ENCODE measurements around the gene PLIN1. TPM values are rescaled to one million over a fixed set of nuclear protein-coding genes. Genes with fewer than 3 reads are reported as not detected.

PLIN1 gene
- total and polyA plus RNA-seq, 2 of the 4 experiments (the other 2 are of a cell fraction), result under 0.01 to 0.07 TPM

DNA sequence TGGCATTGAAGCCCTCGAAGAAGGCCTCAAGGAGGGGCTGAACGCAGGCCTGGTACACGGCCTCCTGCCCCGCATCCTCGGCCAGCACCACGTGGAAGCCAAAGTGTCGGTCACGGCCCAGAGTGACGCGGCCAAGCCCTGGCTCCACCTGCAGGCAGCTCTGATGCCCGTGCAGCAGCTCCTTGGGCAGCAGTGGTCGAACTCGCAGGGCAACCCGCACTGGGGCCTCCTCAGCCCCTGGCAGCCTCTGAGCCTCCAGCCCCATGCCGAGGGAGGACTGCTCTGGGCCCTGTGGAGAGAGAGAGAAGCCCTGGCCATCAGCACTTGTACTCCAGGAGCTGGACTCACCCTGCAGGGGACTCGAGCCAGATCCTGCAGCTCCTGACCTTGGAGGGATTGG is 26.5 kb downstream of the PLIN1 start:
- no peak overlapping the region for H3K4ac ChIP-seq (ENCODE audit: low read depth, low read length)
- H3K4me2 ChIP-seq (ENCODE audit: low read depth, low read length), result no peak overlapping the region
- CTCF ChIA-PET, result no interaction called here
- WGBS, 2 experiments (ENCODE audit: extremely low coverage in 2 of 2, insufficient read length in 1 of 2), result 96% methylated on average over 12 of the region's 16 CpGs; no CpG with 5 or more reads in 1 of the 2 experiments
- H2BK15ac ChIP-seq (ENCODE audit: low read depth, low read length), result no peak overlapping the region
- no peaks in the 10 kb centered on the region for H3K9me3 ChIP-seq (ENCODE audit: control insufficient read depth, insufficient read depth, low read length)
- intact Hi-C loops (cut with micrococcal nuclease) (no loop called here), dilution Hi-C loops (cut with HindIII; ENCODE audit: low sequenced_read_pairs, unreplicated experiment) (no loop called here), in situ Hi-C loops (cut with MboI; ENCODE audit: low sequenced_read_pairs) (no loop called here)
- no peak overlapping the region for H3K9ac ChIP-seq (ENCODE audit: low read depth, low read length)
- H2AFZ ChIP-seq (replicated peaks; ENCODE audit: low read length, poor library complexity), result no peak overlapping the region
- H3K27me3 ChIP-seq (ENCODE audit: control insufficient read depth, insufficient read depth, low read length), result no peaks in the 10 kb centered on the region
- DNase-seq (no peak), ATAC-seq (ENCODE audit: low read depth) (no peak)
- no peak overlapping the region for H3K14ac ChIP-seq (replicated peaks; ENCODE audit: low read depth, low read length)
- H3K56ac ChIP-seq (ENCODE audit: extremely low read depth, insufficient read depth, low read length), result no peak overlapping the region
- H2AK9ac ChIP-seq (replicated peaks; ENCODE audit: low read depth, low read length, poor library complexity), result no peak overlapping the region
- H3K23ac ChIP-seq (ENCODE audit: low read depth, low read length), result no peak overlapping the region
- no peak overlapping the region for H3K4me3 ChIP-seq (ENCODE audit: insufficient read depth, low read depth, low read length)
- peaks cover 16 to 39% of the 10 kb centered on the region in 2 experiments for H3K79me1 ChIP-seq (ENCODE audit: low read depth in 1 of 2, low read length in 2 of 2)
- H2BK20ac ChIP-seq (ENCODE audit: low read depth, low read length), result no peak overlapping the region
- TF ChIP-seq SMC3 (IDR thresholded peaks at IDR 0.05; ENCODE audit: low read depth, low read length) (no peak), NFE2L2 (IDR thresholded peaks at IDR 0.05; ENCODE audit: low read depth, low read length) (no peak), MXI1 (IDR thresholded peaks at IDR 0.05; ENCODE audit: borderline replicate concordance, low read depth, low read length) (no peak), MAZ (IDR thresholded peaks at IDR 0.05; ENCODE audit: borderline replicate concordance, low read depth, low read length) (no peak), CEBPB (IDR thresholded peaks at IDR 0.05; ENCODE audit: low read depth, low read length) (no peak), FOS (IDR thresholded peaks at IDR 0.05; ENCODE audit: low read depth, low read length) (no peak), BHLHE40 (IDR thresholded peaks at IDR 0.05; ENCODE audit: low read depth, low read length) (no peak), RAD21 (IDR thresholded peaks at IDR 0.05; ENCODE audit: low read length) (no peak), POLR2A (IDR thresholded peaks at IDR 0.05; ENCODE audit: low read depth, low read length) (no peak), RCOR1 (IDR thresholded peaks at IDR 0.05; ENCODE audit: insufficient replicate concordance, low read length) (no peak), USF2 (IDR thresholded peaks at IDR 0.05; ENCODE audit: low read depth, low read length) (no peak), MAFK (IDR thresholded peaks at IDR 0.05; ENCODE audit: low read depth, low read length) (no peak), ELK1 (IDR thresholded peaks at IDR 0.05; ENCODE audit: borderline replicate concordance, low read depth, low read length) (no peak)
- H3K9me1 ChIP-seq (ENCODE audit: insufficient read depth, low read length), result peaks cover 10% of the 10 kb centered on the region
- H4K91ac ChIP-seq (ENCODE audit: insufficient read depth, low read depth, low read length), result no peak overlapping the region
- no peak overlapping the region for H4K5ac ChIP-seq (ENCODE audit: low read depth, low read length)
- H3K27ac ChIP-seq (ENCODE audit: insufficient read depth, low read length), result no peak overlapping the region
- POLR2A ChIA-PET (ENCODE audit: unreplicated experiment), result no interaction called here
- no TSS peak for BruUV-seq (replicated peaks)
- H2BK120ac ChIP-seq (ENCODE audit: low read depth, low read length), result no peak overlapping the region
- H2AK5ac ChIP-seq (ENCODE audit: low read depth, low read length), result no peak overlapping the region
- H4K20me1 ChIP-seq (ENCODE audit: insufficient read depth, low read length), result peaks cover 16% of the 10 kb centered on the region
- no peak overlapping the region for H4K8ac ChIP-seq (ENCODE audit: low read depth in 2 of 2, low read length in 2 of 2)
- peaks cover 5% of the 10 kb centered on the region for H3K4me1 ChIP-seq (ENCODE audit: control insufficient read depth, insufficient read depth, low read length)
- H3K36me3 ChIP-seq (ENCODE audit: control insufficient read depth, insufficient read depth, low read length), result peaks cover 15% of the 10 kb centered on the region
- H2BK5ac ChIP-seq (ENCODE audit: low read depth, low read length, poor library complexity, severe bottlenecking), result no peak overlapping the region
- no peak overlapping the region for H3K18ac ChIP-seq (ENCODE audit: low read depth, low read length)

Data from IMR-90 (cell line).